Superior temporal gyrus (tissue), 1 donor: ENCODE data around the gene FRY.
"Not testable (repeated sequence)": the region's sequence is repeated elsewhere in the genome, so short reads cannot be mapped to it uniquely, and the experiment has no call there.

ENCODE experiments used
- DNase-seq: peaks from one replicate; pipeline ENCODE4 v3.0.0-alpha.2; 2016; ENCODE audit errors: extremely low spot score

Gene FRY

GRCh38 chr13:32041429-32041828 is 9.9 kb downstream of the FRY start:
- DNase-seq: no peak

- DNase-seq: no peak
These were observed 11.0 kb downstream of the FRY start for GRCh38 chr13:32042551-32042950.

GRCh38 chr13:32044446-32044845 is 12.9 kb downstream of the FRY start:
- no peak for DNase-seq

- DNase-seq: no peak
These were observed 14.0 kb downstream of the FRY start for GRCh38 chr13:32045537-32045936.

- peak; percentile 92 for DNase-seq
These were observed 14.6 kb downstream of the FRY start for GRCh38 chr13:32045982-32046785.

- peak; percentile 57 for DNase-seq
These were observed 15.5 kb downstream of the FRY start for GRCh38 chr13:32047088-32047487.

GRCh38 chr13:32047793-32048192 is 16.2 kb downstream of the FRY start:
- DNase-seq: no peak

GRCh38 chr13:32048816-32049215 is 17.2 kb downstream of the FRY start:
- DNase-seq: no peak

GRCh38 chr13:32051156-32051555 is 19.6 kb downstream of the FRY start:
- no peak for DNase-seq

- DNase-seq: no peak
These were observed 24.7 kb downstream of the FRY start for GRCh38 chr13:32056316-32056715.

GRCh38 chr13:32057325-32057724 is 25.8 kb downstream of the FRY start:
- not testable (repeated sequence) for DNase-seq

GRCh38 chr13:32059511-32059984 is 28.0 kb downstream of the FRY start:
- no peak for DNase-seq

GRCh38 chr13:32060401-32060878 is 28.9 kb downstream of the FRY start:
- no peak for DNase-seq

- no peak for DNase-seq
These were observed 32.2 kb downstream of the FRY start for GRCh38 chr13:32063619-32064233.

GRCh38 chr13:32067149-32067961 is 35.8 kb downstream of the FRY start:
- no peak for DNase-seq

GRCh38 chr13:32068255-32068654 is 36.7 kb downstream of the FRY start:
- no peak for DNase-seq

- no peak for DNase-seq
These were observed 41.7 kb downstream of the FRY start for GRCh38 chr13:32073180-32073864.

GRCh38 chr13:32075170-32075851 is 43.7 kb downstream of the FRY start:
- DNase-seq: no peak

- no peak for DNase-seq
These were observed 48.0 kb downstream of the FRY start for GRCh38 chr13:32079587-32079986.

GRCh38 chr13:32080328-32080744 is 48.8 kb downstream of the FRY start:
- DNase-seq: no peak

- DNase-seq: no peak
These were observed 50.0 kb downstream of the FRY start for GRCh38 chr13:32081591-32081990.
